Measurements from ENCODE around the gene HSF2BP.
"Not testable (repeated sequence)": the region's sequence is repeated elsewhere in the genome, so short reads cannot be mapped to it uniquely, and the experiment has no call there.

Gene HSF2BP

GRCh38 chr21:43596616-43597015 lies 62.7 kb downstream of the HSF2BP start:
- no peak for DNase-seq

GRCh38 chr21:43595769-43596168 lies 63.5 kb downstream of the HSF2BP start:
- not testable (repeated sequence) for DNase-seq

- DNase-seq: no peak
Observed at GRCh38 chr21:43593078-43593477, 66.2 kb downstream of the HSF2BP start.

- no peak for DNase-seq
Observed at GRCh38 chr21:43591571-43591970, 67.7 kb downstream of the HSF2BP start.

- no peak for DNase-seq
Observed at GRCh38 chr21:43590194-43590593, 69.1 kb downstream of the HSF2BP start.

GRCh38 chr21:43588957-43589356 lies 70.3 kb downstream of the HSF2BP start:
- DNase-seq: no peak

GRCh38 chr21:43585924-43586413 lies 73.3 kb downstream of the HSF2BP start:
- DNase-seq: no peak

- DNase-seq: no peak
Observed at GRCh38 chr21:43585514-43585913, 73.8 kb downstream of the HSF2BP start.

- DNase-seq: no peak
Observed at GRCh38 chr21:43581453-43581852, 77.8 kb downstream of the HSF2BP start.

GRCh38 chr21:43578677-43579303 lies 80.5 kb downstream of the HSF2BP start:
- DNase-seq: no peak

GRCh38 chr21:43575473-43575844 lies 83.8 kb downstream of the HSF2BP start:
- DNase-seq: no peak

- no peak for DNase-seq
Observed at GRCh38 chr21:43574741-43575472, 84.4 kb downstream of the HSF2BP start.

- no peak for DNase-seq
Observed at GRCh38 chr21:43573921-43574320, 85.4 kb downstream of the HSF2BP start.

- DNase-seq: no peak
Observed at GRCh38 chr21:43572446-43572845, 86.8 kb downstream of the HSF2BP start.

GRCh38 chr21:43571976-43572375 lies 87.3 kb downstream of the HSF2BP start:
- no peak for DNase-seq

GRCh38 chr21:43570195-43570594 lies 89.1 kb downstream of the HSF2BP start:
- not testable (repeated sequence) for DNase-seq

GRCh38 chr21:43562451-43562850 lies 96.8 kb downstream of the HSF2BP start:
- not testable (repeated sequence) for DNase-seq

- not testable (repeated sequence) for DNase-seq
Observed at GRCh38 chr21:43540561-43540960, 118.7 kb downstream of the HSF2BP start.

GRCh38 chr21:43522495-43523131 lies 136.7 kb downstream of the HSF2BP start:
- DNase-seq: not testable (repeated sequence)

GRCh38 chr21:43517701-43518100 lies 141.6 kb downstream of the HSF2BP start:
- DNase-seq: not testable (repeated sequence)

GRCh38 chr21:43516860-43517627 lies 142.2 kb downstream of the HSF2BP start:
- DNase-seq: not testable (repeated sequence)

GRCh38 chr21:43516295-43516847 lies 142.9 kb downstream of the HSF2BP start:
- DNase-seq: not testable (repeated sequence)

GRCh38 chr21:43514834-43515233 lies 144.5 kb downstream of the HSF2BP start:
- DNase-seq: not testable (repeated sequence)
